ENCODE results near the gene NKX6-2. TPM values are rescaled to one million over a fixed set of nuclear protein-coding genes. Genes with fewer than 3 reads are reported as not detected.
"Not testable (repeated sequence)": the region's sequence is repeated elsewhere in the genome, so short reads cannot be mapped to it uniquely, and the experiment has no call there.

Gene NKX6-2
- polyA plus RNA-seq, 1 experiment: not detected

- H3K27me3 ChIP-seq (ENCODE audit: control insufficient read depth, insufficient read depth, low read length): 0 out of 2 replicates have a peak, but pooled peaks cover 2% of the 10 kb centered on the region
- TF ChIP-seq, protein P1, sequence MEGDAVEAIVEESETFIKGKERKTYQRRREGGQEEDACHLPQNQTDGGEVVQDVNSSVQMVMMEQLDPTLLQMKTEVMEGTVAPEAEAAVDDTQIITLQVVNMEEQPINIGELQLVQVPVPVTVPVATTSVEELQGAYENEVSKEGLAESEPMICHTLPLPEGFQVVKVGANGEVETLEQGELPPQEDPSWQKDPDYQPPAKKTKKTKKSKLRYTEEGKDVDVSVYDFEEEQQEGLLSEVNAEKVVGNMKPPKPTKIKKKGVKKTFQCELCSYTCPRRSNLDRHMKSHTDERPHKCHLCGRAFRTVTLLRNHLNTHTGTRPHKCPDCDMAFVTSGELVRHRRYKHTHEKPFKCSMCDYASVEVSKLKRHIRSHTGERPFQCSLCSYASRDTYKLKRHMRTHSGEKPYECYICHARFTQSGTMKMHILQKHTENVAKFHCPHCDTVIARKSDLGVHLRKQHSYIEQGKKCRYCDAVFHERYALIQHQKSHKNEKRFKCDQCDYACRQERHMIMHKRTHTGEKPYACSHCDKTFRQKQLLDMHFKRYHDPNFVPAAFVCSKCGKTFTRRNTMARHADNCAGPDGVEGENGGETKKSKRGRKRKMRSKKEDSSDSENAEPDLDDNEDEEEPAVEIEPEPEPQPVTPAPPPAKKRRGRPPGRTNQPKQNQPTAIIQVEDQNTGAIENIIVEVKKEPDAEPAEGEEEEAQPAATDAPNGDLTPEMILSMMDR (IDR thresholded peaks at IDR 0.05; ENCODE audit: insufficient read depth, low read depth, low read length): no peak
- CTCF ChIA-PET: no interaction called here
- no peak overlapping the region for H3K4me3 ChIP-seq (ENCODE audit: low read depth, low read length)
- H3K36me3 ChIP-seq (ENCODE audit: control insufficient read depth, insufficient read depth, low read length): no peaks in the 10 kb centered on the region
- POLR2A ChIA-PET: no interaction called here
- DNase-seq (ENCODE audit: low read depth): no peak
Observed at GRCh38 chr10:132799865-132800264, 13.9 kb upstream of the NKX6-2 start.

DNA sequence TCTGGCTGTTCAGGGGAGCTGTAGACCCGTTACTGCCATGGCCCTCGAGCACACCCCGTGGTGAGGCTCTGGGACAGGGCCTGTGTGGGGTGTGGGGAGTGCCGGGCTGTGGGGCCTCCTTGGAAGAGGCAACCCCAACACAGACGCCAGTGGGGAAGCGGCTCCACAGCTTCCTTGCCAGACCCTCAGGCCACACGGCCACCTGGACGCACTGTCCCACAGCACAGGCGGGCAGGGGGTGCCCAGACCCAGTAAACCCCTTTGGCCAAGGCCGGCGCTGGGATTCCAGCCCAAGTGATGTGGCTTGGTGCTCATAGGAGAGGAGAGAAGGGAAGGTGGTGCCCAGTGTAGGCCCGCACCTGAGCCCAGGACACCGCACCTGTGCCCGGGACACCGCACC, 12.9 kb upstream of the NKX6-2 start:
- H3K36me3 ChIP-seq (ENCODE audit: control insufficient read depth, insufficient read depth, low read length): no peaks in the 10 kb centered on the region
- CTCF ChIA-PET: no interaction called here
- no peak for DNase-seq (ENCODE audit: low read depth)
- 0 out of 2 replicates have a peak, but pooled peaks cover 2% of the 10 kb centered on the region for H3K27me3 ChIP-seq (ENCODE audit: control insufficient read depth, insufficient read depth, low read length)
- POLR2A ChIA-PET: no interaction called here
- TF ChIP-seq, protein P1 (IDR thresholded peaks at IDR 0.05; ENCODE audit: insufficient read depth, low read depth, low read length): no peak
- H3K4me3 ChIP-seq (ENCODE audit: low read depth, low read length): no peak overlapping the region

DNA sequence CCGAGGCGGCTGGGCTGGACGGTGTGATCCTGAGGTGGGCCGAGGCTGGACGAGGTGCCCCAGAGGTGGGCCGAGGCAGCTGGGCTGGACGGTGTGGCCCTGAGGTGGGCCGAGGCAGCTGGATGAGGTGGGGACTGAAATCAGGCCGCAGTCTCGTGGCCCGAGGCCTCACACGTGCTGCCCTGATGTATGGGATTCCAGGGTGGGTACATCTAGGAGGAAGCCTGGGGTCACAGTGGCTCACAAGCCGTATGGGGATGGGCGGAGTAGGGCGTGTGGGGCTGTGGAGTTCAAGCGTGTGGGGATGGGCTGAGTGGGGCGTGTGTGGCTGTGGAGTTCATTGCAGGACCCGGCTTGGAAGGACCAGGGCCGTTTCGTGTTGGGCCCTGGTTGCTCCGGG, 12.5 kb upstream of the NKX6-2 start:
- H3K27me3 ChIP-seq (ENCODE audit: control insufficient read depth, insufficient read depth, low read length): 0 out of 2 replicates have a peak, but pooled peaks cover 2% of the 10 kb centered on the region
- TF ChIP-seq, protein P1 (IDR thresholded peaks at IDR 0.05; ENCODE audit: insufficient read depth, low read depth, low read length): no peak
- no peaks in the 10 kb centered on the region for H3K36me3 ChIP-seq (ENCODE audit: control insufficient read depth, insufficient read depth, low read length)
- ChIA-PET POLR2A (interaction anchor here (0.6 kb wide), 1 partner anchor 105 kb away, joined by 6 read pairs; no protein-coding TSS in a partner anchor), CTCF (no interaction called here)
- no peak for DNase-seq (ENCODE audit: low read depth)
- H3K4me3 ChIP-seq (ENCODE audit: low read depth, low read length): no peak overlapping the region

- H3K4me3 ChIP-seq (ENCODE audit: low read depth, low read length); CTCF ChIA-PET; H3K27me3 ChIP-seq (ENCODE audit: control insufficient read depth, insufficient read depth, low read length); H3K36me3 ChIP-seq (ENCODE audit: control insufficient read depth, insufficient read depth, low read length); DNase-seq (ENCODE audit: low read depth): not testable (repeated sequence)
- POLR2A ChIA-PET: interaction anchor here (0.6 kb wide), 1 partner anchor 104 kb away, joined by 6 read pairs; no protein-coding TSS in a partner anchor
Observed at GRCh38 chr10:132797986-132798385, 12.0 kb upstream of the NKX6-2 start.

GRCh38 chr10:132796846-132797245, 10.9 kb upstream of the NKX6-2 start:
- H3K36me3 ChIP-seq (ENCODE audit: control insufficient read depth, insufficient read depth, low read length): no peaks in the 10 kb centered on the region
- DNase-seq (ENCODE audit: low read depth): no peak
- 0 out of 2 replicates have a peak, but pooled peaks cover 2% of the 10 kb centered on the region for H3K27me3 ChIP-seq (ENCODE audit: control insufficient read depth, insufficient read depth, low read length)
- ChIA-PET POLR2A (no interaction called here), CTCF (interaction anchor here (0.7 kb wide), 1 partner anchor 35 kb away, joined by 4 read pairs; no protein-coding TSS in a partner anchor)
- TF ChIP-seq, protein P1 (IDR thresholded peaks at IDR 0.05; ENCODE audit: insufficient read depth, low read depth, low read length): no peak
- H3K4me3 ChIP-seq (ENCODE audit: low read depth, low read length): no peak overlapping the region
